CD4-positive, alpha-beta T cell treated with Interleukin-12 subunit alpha and Interleukin-12 subunit beta, for 1 hour (primary cell): Measurements from ENCODE around the gene DNAAF2.
"Not testable (repeated sequence)": the region's sequence is repeated elsewhere in the genome, so short reads cannot be mapped to it uniquely, and the experiment has no call there.

Experiments
- DNase-seq: peaks from one replicate; pipeline ENCODE4 v3.0.0-alpha.2; 2020

DNAAF2 gene

GRCh38 chr14:49634547-49635334 lies at the start of gene DNAAF2:
Gene DNAAF2, minus strand, starts transcription at chr14:49635244. Its CDS starts 95 bp downstream, at chr14:49635149.
- peak; percentile 81 for DNase-seq

GRCh38 chr14:49679271-49679670 lies 44.2 kb upstream of the DNAAF2 start:
- DNase-seq: no peak

- no peak for DNase-seq
Observed at GRCh38 chr14:49677643-49678042, 42.6 kb upstream of the DNAAF2 start.

GRCh38 chr14:49673586-49673985 lies 38.5 kb upstream of the DNAAF2 start:
- no peak for DNase-seq

- no peak for DNase-seq
Observed at GRCh38 chr14:49670475-49670874, 35.4 kb upstream of the DNAAF2 start.

GRCh38 chr14:49659526-49660455 lies 24.7 kb upstream of the DNAAF2 start:
- DNase-seq: no peak

- not testable (repeated sequence) for DNase-seq
Observed at GRCh38 chr14:49657500-49657899, 22.5 kb upstream of the DNAAF2 start.

GRCh38 chr14:49654511-49654910 lies 19.5 kb upstream of the DNAAF2 start:
- no peak for DNase-seq

- DNase-seq: no peak
Observed at GRCh38 chr14:49653508-49653907, 18.5 kb upstream of the DNAAF2 start.

- DNase-seq: no peak
Observed at GRCh38 chr14:49642163-49642562, 7.1 kb upstream of the DNAAF2 start.

GRCh38 chr14:49641697-49642129 lies 6.7 kb upstream of the DNAAF2 start:
- DNase-seq: no peak

- no peak for DNase-seq
Observed at GRCh38 chr14:49640540-49641417, 5.7 kb upstream of the DNAAF2 start.

- no peak for DNase-seq
Observed at GRCh38 chr14:49637534-49638078, 2.6 kb upstream of the DNAAF2 start.

GRCh38 chr14:49636866-49637265 lies 1.8 kb upstream of the DNAAF2 start:
- DNase-seq: no peak

GRCh38 chr14:49633640-49634546 lies 1.2 kb downstream of the DNAAF2 start:
- DNase-seq: peak; percentile 96

- peak; percentile 71 for DNase-seq
Observed at GRCh38 chr14:49623941-49624839, 10.9 kb downstream of the DNAAF2 start.

GRCh38 chr14:49623387-49623786 lies 11.7 kb downstream of the DNAAF2 start:
- DNase-seq: no peak

GRCh38 chr14:49622022-49622607 lies 12.9 kb downstream of the DNAAF2 start:
- DNase-seq: no peak

- no peak for DNase-seq
Observed at GRCh38 chr14:49621114-49621881, 13.7 kb downstream of the DNAAF2 start.
